ENCODE data around the gene WDR45. TPM values are rescaled to one million over a fixed set of nuclear protein-coding genes. Genes with fewer than 3 reads are reported as not detected.

The WDR45 gene
- polyA plus RNA-seq, 1 donor (not counting 4 experiments of a cell fraction or from before 2014, with no cell fraction given), result 43.1 TPM

DNA sequence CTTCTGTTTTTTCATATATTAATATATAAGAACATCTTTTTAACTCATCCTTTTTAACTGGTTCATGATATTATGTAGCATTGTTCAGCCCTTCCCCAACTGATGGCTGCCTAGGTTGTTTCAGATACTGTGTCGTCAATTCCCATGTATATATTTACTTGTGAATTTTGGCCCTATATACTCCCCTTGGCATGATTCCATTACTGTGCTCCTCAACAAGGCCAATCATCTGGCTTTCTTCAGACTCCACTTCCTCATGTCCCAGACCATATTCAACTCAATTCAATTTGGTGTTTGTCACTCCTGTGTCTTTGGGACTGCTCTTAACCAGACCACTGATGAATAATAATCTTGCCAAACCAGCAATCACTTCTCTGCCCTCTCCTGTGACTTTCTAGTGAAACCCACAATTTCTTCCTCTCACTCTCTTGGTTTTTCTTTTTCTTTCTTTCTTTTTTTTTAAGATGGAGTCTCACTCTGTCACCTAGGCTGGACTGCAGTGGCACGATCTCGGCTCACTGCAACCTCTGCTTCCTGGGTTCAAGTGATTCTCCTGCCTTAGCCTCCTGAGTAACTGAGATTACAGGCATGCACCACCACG lies 2.7 kb upstream of the WDR45 start:
- Histone ChIP-seq H3K27ac (ENCODE audit: control insufficient read depth, insufficient read depth, low read length) (no peak overlapping the region), H3K4me3 (ENCODE audit: control insufficient read depth in 2 of 3, extremely low read depth in 1 of 3, insufficient read depth in 2 of 3, low read depth in 1 of 3, low read length in 3 of 3) (no peak overlapping the region), H3K36me3 (ENCODE audit: control insufficient read depth in 2 of 2, extremely low read depth in 1 of 2, insufficient read depth in 2 of 2, low read length in 2 of 2) (no peaks in the 10 kb centered on the region), H3K9ac (ENCODE audit: control insufficient read depth, extremely low read depth, insufficient read depth, low read length) (no peak overlapping the region), H3K27me3 (ENCODE audit: control insufficient read depth, extremely low read depth, insufficient read depth, low read length) (no peaks in the 10 kb centered on the region), H3K9me3 (ENCODE audit: control insufficient read depth, low read depth, low read length) (no peaks in the 10 kb centered on the region), H3K9me1 (ENCODE audit: control insufficient read depth, extremely low read depth, insufficient read depth, low read length) (no peaks in the 10 kb centered on the region), H3K79me2 (ENCODE audit: control insufficient read depth, insufficient read depth, low read length) (no peaks in the 10 kb centered on the region), H4K20me1 (ENCODE audit: control insufficient read depth, extremely low read depth, insufficient read depth, low read length) (no peaks in the 10 kb centered on the region), H3K4me1 (ENCODE audit: control insufficient read depth, extremely low read depth, insufficient read depth, low read length) (no peaks in the 10 kb centered on the region), H2AFZ (ENCODE audit: control insufficient read depth, low read length) (no peak overlapping the region), H3K4me2 (ENCODE audit: control insufficient read depth, extremely low read depth, insufficient read depth, low read depth, low read length) (no peak overlapping the region)
- no peak for TF ChIP-seq EZH2 (IDR thresholded peaks at IDR 0.05; ENCODE audit: low read length)
- TF ChIP-seq, protein P1, sequence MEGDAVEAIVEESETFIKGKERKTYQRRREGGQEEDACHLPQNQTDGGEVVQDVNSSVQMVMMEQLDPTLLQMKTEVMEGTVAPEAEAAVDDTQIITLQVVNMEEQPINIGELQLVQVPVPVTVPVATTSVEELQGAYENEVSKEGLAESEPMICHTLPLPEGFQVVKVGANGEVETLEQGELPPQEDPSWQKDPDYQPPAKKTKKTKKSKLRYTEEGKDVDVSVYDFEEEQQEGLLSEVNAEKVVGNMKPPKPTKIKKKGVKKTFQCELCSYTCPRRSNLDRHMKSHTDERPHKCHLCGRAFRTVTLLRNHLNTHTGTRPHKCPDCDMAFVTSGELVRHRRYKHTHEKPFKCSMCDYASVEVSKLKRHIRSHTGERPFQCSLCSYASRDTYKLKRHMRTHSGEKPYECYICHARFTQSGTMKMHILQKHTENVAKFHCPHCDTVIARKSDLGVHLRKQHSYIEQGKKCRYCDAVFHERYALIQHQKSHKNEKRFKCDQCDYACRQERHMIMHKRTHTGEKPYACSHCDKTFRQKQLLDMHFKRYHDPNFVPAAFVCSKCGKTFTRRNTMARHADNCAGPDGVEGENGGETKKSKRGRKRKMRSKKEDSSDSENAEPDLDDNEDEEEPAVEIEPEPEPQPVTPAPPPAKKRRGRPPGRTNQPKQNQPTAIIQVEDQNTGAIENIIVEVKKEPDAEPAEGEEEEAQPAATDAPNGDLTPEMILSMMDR (optimal IDR thresholded peaks at IDR 0.05 in 1 of 3, IDR thresholded peaks at IDR 0.05 in 1 of 3, conservative IDR thresholded peaks at IDR 0.05 in 1 of 3; ENCODE audit: extremely low read depth in 1 of 3, insufficient read depth in 2 of 3, low read length in 3 of 3), result no peak
- dilution Hi-C loops (cut with MboI; ENCODE audit: extremely low pct_ligation_motif_present, low sequenced_read_pairs), result no loop called here
- no peak for DNase-seq (ENCODE audit: low read depth, low spot score)
- FAIRE-seq, result no peak

DNA sequence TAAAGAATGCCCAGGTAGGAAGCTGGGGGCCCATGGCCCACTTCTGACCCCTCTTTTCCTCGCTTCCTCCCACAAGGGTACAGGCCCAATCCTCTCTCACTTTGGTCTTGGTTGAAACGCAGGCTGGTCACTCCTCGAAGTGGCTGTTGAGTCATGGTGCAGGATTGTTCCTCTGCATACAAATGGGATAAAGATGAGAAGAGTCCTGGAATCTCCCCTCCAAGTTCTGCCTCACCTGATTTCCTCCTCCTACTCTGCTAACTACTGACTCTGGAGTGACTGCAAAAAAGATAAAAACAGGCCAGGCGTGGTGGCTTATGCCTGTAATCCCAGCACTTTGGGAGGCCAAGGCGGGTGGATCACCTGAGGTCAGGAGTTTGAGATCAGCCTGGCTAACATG lies 1.7 kb downstream of the WDR45 start:
- Histone ChIP-seq H3K27ac (ENCODE audit: control insufficient read depth, insufficient read depth, low read length) (no peak overlapping the region), H3K4me1 (ENCODE audit: control insufficient read depth, extremely low read depth, insufficient read depth, low read length) (peaks cover under 1% of the 10 kb centered on the region), H3K36me3 (ENCODE audit: control insufficient read depth in 2 of 2, extremely low read depth in 1 of 2, insufficient read depth in 2 of 2, low read length in 2 of 2) (no peaks in the 10 kb centered on the region), H3K9me1 (ENCODE audit: control insufficient read depth, extremely low read depth, insufficient read depth, low read length) (no peaks in the 10 kb centered on the region), H3K4me3 (ENCODE audit: control insufficient read depth in 2 of 3, extremely low read depth in 1 of 3, insufficient read depth in 2 of 3, low read depth in 1 of 3, low read length in 3 of 3) (no peak overlapping the region), H2AFZ (ENCODE audit: control insufficient read depth, low read length) (no peak overlapping the region), H3K4me2 (ENCODE audit: control insufficient read depth, extremely low read depth, insufficient read depth, low read depth, low read length) (no peak overlapping the region), H3K27me3 (ENCODE audit: control insufficient read depth, extremely low read depth, insufficient read depth, low read length) (no peaks in the 10 kb centered on the region), H3K9me3 (ENCODE audit: control insufficient read depth, low read depth, low read length) (no peaks in the 10 kb centered on the region), H4K20me1 (ENCODE audit: control insufficient read depth, extremely low read depth, insufficient read depth, low read length) (no peaks in the 10 kb centered on the region), H3K79me2 (ENCODE audit: control insufficient read depth, insufficient read depth, low read length) (no peaks in the 10 kb centered on the region), H3K9ac (ENCODE audit: control insufficient read depth, extremely low read depth, insufficient read depth, low read length) (no peak overlapping the region)
- TF ChIP-seq EZH2 (IDR thresholded peaks at IDR 0.05; ENCODE audit: low read length), result no peak
- TF ChIP-seq, protein P1 (optimal IDR thresholded peaks at IDR 0.05 in 1 of 3, IDR thresholded peaks at IDR 0.05 in 1 of 3, conservative IDR thresholded peaks at IDR 0.05 in 1 of 3; ENCODE audit: extremely low read depth in 1 of 3, insufficient read depth in 2 of 3, low read length in 3 of 3), result no peak
- no peak for FAIRE-seq
- dilution Hi-C loops (cut with MboI; ENCODE audit: extremely low pct_ligation_motif_present, low sequenced_read_pairs), result no loop called here
- no peak for DNase-seq (ENCODE audit: low read depth, low spot score)
